Measurements from ENCODE around the gene IPCEF1.

DNA sequence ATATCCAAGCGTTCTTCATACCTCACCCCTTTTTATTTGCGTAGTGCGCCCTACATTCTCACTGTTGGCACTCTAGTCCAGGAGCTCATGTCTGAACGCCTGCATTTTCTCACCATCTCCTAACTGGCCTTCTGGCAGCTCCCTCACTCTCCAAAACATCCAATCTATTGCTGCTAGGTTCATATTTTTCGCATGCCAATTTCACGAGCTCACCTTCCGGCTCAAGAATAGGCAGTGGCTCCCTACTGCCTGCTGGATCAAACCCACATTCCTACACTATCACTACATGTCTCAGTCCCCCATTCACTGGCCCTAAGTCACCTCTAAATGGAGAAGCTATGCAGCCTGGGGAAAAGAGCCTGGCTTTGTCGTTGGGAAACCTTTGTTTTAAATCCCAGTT, 115.0 kb downstream of the IPCEF1 start:
- TF ChIP-seq, protein P1, sequence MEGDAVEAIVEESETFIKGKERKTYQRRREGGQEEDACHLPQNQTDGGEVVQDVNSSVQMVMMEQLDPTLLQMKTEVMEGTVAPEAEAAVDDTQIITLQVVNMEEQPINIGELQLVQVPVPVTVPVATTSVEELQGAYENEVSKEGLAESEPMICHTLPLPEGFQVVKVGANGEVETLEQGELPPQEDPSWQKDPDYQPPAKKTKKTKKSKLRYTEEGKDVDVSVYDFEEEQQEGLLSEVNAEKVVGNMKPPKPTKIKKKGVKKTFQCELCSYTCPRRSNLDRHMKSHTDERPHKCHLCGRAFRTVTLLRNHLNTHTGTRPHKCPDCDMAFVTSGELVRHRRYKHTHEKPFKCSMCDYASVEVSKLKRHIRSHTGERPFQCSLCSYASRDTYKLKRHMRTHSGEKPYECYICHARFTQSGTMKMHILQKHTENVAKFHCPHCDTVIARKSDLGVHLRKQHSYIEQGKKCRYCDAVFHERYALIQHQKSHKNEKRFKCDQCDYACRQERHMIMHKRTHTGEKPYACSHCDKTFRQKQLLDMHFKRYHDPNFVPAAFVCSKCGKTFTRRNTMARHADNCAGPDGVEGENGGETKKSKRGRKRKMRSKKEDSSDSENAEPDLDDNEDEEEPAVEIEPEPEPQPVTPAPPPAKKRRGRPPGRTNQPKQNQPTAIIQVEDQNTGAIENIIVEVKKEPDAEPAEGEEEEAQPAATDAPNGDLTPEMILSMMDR (IDR thresholded peaks at IDR 0.05) = no peak
- TF ChIP-seq POLR2A (IDR thresholded peaks at IDR 0.05) = no peak

Measured in testis (tissue), 2 donors.